Endothelial cell (in vitro differentiated cells): ENCODE measurements around the gene PHPT1. TPM values are rescaled to one million over a fixed set of nuclear protein-coding genes. Genes with fewer than 3 reads are reported as not detected.
A peak's percentile ranks its signal among the peaks of the same experiment; 100 is the strongest.

Experiments used
- DNase-seq: peaks from one replicate; pipeline ENCODE4 v3.0.0; 2021; ENCODE audit warnings: low spot score
- H3K27ac Mint-ChIP-seq: one replicate; pipeline ENCODE4 v1.8.0; 2021; ENCODE audit warnings: mixed read lengths, inconsistent platforms; ENCODE audit not compliant: unreplicated experiment
- H3K27me3 Mint-ChIP-seq: one replicate; pipeline ENCODE4 v1.8.0; 2021; ENCODE audit warnings: mild to moderate bottlenecking, moderate library complexity, mixed read lengths, inconsistent platforms; ENCODE audit not compliant: unreplicated experiment
- H3K36me3 Mint-ChIP-seq: one replicate; pipeline ENCODE4 v1.8.0; 2021; ENCODE audit warnings: mild to moderate bottlenecking, low read depth, mixed read lengths, inconsistent platforms; ENCODE audit not compliant: unreplicated experiment
- H3K4me1 Mint-ChIP-seq: one replicate; pipeline ENCODE4 v1.8.0; 2021; ENCODE audit warnings: mild to moderate bottlenecking, mixed read lengths, inconsistent platforms; ENCODE audit not compliant: unreplicated experiment
- H3K4me3 Mint-ChIP-seq: one replicate; pipeline ENCODE4 v1.8.0; 2021; ENCODE audit warnings: mild to moderate bottlenecking, mixed read lengths, inconsistent platforms; ENCODE audit not compliant: unreplicated experiment
- H3K9me3 Mint-ChIP-seq: one replicate; pipeline ENCODE4 v1.8.0; 2021; ENCODE audit warnings: mixed read lengths, inconsistent platforms; ENCODE audit not compliant: unreplicated experiment
- total RNA-seq: library from RNA; stranded (reverse); fragmentation: NEBNext Ultra II Directional; extraction: Animal tissue kit (Norgen Biotek cat#: 25700); gene quantifications from one replicate; pipeline ENCODE4 v1.2.1, GENCODE V29; 2021; ENCODE audit not compliant: unreplicated experiment
- TF ChIP-seq, protein P1 (sequence below): fragments of 200-600 bp; sonication (generic); IDR thresholded peaks from one replicate; pipeline ENCODE4 v1.5.0; 2021; ENCODE audit warnings: antibody characterized with exemption; ENCODE audit not compliant: unreplicated experiment

The PHPT1 gene
- total RNA-seq, 1 donor from 2014 or later = 134 TPM

GRCh38 chr9:136857581-136858412 lies 8.6 kb downstream of the PHPT1 start:
- no peaks in the 10 kb centered on the region for H3K4me1 Mint-ChIP-seq
- peaks cover 6% of the 10 kb centered on the region for H3K27me3 Mint-ChIP-seq
- no peaks in the 10 kb centered on the region for H3K9me3 Mint-ChIP-seq
- H3K27ac Mint-ChIP-seq = no peak overlapping the region
- no peaks in the 10 kb centered on the region for H3K36me3 Mint-ChIP-seq
- TF ChIP-seq, protein P1, sequence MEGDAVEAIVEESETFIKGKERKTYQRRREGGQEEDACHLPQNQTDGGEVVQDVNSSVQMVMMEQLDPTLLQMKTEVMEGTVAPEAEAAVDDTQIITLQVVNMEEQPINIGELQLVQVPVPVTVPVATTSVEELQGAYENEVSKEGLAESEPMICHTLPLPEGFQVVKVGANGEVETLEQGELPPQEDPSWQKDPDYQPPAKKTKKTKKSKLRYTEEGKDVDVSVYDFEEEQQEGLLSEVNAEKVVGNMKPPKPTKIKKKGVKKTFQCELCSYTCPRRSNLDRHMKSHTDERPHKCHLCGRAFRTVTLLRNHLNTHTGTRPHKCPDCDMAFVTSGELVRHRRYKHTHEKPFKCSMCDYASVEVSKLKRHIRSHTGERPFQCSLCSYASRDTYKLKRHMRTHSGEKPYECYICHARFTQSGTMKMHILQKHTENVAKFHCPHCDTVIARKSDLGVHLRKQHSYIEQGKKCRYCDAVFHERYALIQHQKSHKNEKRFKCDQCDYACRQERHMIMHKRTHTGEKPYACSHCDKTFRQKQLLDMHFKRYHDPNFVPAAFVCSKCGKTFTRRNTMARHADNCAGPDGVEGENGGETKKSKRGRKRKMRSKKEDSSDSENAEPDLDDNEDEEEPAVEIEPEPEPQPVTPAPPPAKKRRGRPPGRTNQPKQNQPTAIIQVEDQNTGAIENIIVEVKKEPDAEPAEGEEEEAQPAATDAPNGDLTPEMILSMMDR = no peak
- DNase-seq = peak; percentile 8
- H3K4me3 Mint-ChIP-seq = no peak overlapping the region

GRCh38 chr9:136858452-136858843 lies 9.2 kb downstream of the PHPT1 start:
- H3K4me1 Mint-ChIP-seq = no peaks in the 10 kb centered on the region
- H3K4me3 Mint-ChIP-seq = no peak overlapping the region
- DNase-seq = no peak
- no peaks in the 10 kb centered on the region for H3K9me3 Mint-ChIP-seq
- TF ChIP-seq, protein P1 = no peak
- peaks cover 6% of the 10 kb centered on the region for H3K27me3 Mint-ChIP-seq
- H3K36me3 Mint-ChIP-seq = no peaks in the 10 kb centered on the region
- H3K27ac Mint-ChIP-seq = no peak overlapping the region

- Mint-ChIP-seq H3K4me3 (no peak overlapping the region), H3K27ac (no peak overlapping the region), H3K4me1 (no peaks in the 10 kb centered on the region), H3K27me3 (peaks cover 7% of the 10 kb centered on the region), H3K9me3 (no peaks in the 10 kb centered on the region), H3K36me3 (peaks cover 5% of the 10 kb centered on the region)
- DNase-seq = no peak
- TF ChIP-seq, protein P1 = no peak
Observed at GRCh38 chr9:136858844-136859757, 9.9 kb downstream of the PHPT1 start.

- H3K36me3 Mint-ChIP-seq = peaks cover 8% of the 10 kb centered on the region
- H3K27me3 Mint-ChIP-seq = peaks cover 14% of the 10 kb centered on the region
- peaks cover 6% of the 10 kb centered on the region for H3K4me1 Mint-ChIP-seq
- no peak for DNase-seq
- no peak overlapping the region for H3K4me3 Mint-ChIP-seq
- TF ChIP-seq, protein P1 = no peak
- no peak overlapping the region for H3K27ac Mint-ChIP-seq
- H3K9me3 Mint-ChIP-seq = no peaks in the 10 kb centered on the region
Observed at GRCh38 chr9:136860529-136860928, 11.3 kb downstream of the PHPT1 start.
